C1 segment of cervical spinal cord (tissue), 14 donors: Measurements from ENCODE around the gene POMC.
"Not testable (repeated sequence)": the region's sequence is repeated elsewhere in the genome, so short reads cannot be mapped to it uniquely, and the experiment has no call there.

Source experiments
- DNase-seq, 14 donors: peaks; one replicate each; lab custom pipeline; 2025; lab: John Stamatoyannopoulos, UW

Gene POMC

DNA sequence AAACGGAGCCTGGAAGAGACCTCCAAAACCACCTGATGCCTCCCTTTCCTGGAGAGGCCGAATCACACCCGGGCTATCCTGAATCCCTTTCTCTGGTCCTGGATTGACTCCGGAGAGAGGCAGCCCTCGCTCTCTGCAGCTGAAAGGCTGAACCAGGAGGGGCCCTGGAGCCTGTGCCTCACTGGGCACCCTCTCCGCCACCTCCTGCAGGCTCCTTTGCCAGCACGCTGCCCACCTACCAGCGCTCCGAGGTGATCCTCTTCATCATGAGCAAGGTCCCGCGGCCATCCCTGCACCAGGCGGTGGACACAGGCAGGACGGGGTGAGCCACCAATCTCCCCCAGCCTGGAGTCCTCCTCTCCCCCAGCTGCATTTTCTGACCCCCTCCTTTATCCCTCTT, 35.7 kb downstream of the POMC start:
- no peak for DNase-seq

DNA sequence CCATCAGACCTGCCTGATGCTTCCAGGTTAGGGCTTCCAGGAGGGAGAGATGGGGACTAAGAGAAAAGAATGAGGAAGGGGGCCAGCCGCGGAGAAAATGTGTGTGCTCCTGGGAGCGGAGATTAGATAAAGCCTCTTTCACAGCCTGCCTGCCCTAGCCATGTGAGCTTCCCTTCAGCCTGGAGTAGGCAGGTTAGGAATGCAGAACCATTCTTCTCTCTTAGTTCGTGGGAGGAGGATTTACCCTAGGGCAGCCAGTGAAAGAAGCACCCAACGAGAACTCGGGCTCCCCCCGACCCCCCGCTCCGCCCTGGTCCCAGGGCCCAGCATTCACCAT, 36.1 kb downstream of the POMC start:
- DNase-seq, result no peak

- no peak for DNase-seq
These were observed 36.6 kb downstream of the POMC start for GRCh38 chr2:25131567-25132298.

GRCh38 chr2:25131253-25131566, 37.2 kb downstream of the POMC start:
- DNase-seq, result no peak

- DNase-seq, result no peak
These were observed 38.4 kb downstream of the POMC start for GRCh38 chr2:25129901-25130520.

DNA sequence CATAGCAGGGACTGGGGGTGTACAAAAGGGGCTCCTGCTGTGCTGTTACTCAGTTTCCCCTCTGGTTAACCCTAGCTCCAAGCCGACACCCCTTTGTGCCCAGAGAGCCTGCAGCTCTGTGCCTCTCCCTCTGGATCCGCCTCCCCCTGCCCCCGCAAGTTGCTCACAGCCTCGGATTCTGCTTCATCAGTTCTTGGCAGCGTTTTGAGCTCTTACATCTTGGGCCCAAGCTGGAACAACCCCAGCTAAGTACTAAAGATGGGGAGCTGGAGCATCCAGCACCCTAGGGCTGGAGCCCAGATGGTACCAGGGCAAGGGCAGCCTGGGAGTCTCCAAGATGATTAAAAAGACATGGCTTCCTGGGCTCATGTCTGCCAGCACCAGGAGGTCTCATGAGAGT, 40.7 kb downstream of the POMC start:
- no peak for DNase-seq

DNA sequence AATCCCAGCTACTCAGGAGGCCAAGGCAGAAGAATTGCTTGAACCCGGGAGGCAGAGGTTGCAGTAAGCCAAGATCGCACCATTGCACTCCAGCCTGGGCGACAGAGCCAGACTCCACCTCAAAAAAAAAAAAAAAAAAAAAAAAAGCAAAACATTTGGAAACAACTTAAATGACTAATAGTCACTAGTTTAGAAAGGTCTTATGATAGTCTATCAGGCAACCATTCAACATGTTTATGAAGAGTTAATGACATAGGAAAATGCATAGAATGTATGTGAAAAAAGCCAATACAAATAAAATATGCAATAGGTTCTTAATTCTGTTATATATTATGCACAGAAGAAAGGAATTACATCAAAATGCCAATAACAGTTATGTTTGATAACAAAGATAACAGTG, 41.3 kb downstream of the POMC start:
- DNase-seq, result not testable (repeated sequence)

DNA sequence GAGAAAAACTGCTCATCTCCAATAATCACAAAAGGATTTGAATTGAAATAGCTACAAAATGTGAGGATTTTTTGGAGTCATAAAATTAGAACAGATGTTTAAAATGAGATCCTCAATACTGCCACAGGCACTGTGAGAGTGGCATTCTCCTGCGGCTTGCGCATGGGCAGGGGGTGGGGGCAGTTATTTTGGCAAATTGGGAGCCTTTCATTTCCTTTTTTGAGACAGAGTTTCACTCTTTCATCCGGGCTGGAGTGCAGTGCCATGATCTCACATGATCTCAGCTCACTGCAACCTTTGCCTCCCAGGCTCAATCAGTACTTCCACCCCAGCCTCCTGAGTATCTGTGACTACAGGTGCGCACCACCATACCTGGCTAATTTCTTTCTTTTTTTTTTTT, 42.4 kb downstream of the POMC start:
- peak in 1 of 14 donors; percentile 15 for DNase-seq

DNA sequence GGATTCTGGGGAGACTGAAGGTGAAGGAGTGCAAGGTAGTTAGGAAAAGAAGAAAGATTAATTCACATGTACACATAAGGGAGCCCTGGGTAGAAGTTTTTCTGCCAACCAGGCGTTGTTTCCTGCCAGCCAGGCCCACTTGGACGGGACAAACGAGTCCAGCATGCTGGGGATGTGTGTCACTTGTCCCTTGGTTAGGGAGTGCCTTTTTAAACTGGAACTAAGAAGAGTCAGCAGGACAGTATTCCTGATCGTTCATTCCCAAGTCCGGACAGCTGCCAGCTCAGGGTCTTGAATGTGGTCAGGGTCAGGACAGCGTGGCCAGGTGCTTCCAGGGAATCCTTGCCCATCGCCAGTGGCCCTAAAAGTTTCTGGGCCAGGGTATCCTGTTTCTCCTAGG, 43.2 kb downstream of the POMC start:
- no peak for DNase-seq

- no peak for DNase-seq
These were observed 44.7 kb downstream of the POMC start for GRCh38 chr2:25123682-25124081.

DNA sequence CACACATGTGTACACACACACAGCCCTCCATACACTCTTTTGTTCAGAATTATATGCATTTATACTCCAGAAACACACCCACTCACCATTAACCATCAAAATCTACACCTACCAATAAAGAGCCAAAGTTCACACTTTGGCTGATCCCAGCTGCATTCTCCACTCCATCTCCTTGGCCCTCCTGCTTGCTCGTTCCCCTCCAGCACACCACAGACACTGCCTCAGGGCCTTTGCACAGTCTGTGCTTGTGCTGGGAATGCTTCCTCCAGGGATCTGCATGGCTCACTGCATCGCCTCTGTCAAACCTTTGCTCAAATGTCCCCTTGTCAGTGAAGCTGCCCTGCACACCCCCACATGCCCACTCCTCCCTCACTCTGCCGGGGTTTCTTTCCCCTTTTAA, 46.0 kb downstream of the POMC start:
- DNase-seq, result no peak

GRCh38 chr2:25119263-25119662, 49.1 kb downstream of the POMC start:
- no peak for DNase-seq

GRCh38 chr2:25116956-25117355, 51.4 kb downstream of the POMC start:
- no peak for DNase-seq

GRCh38 chr2:25115902-25116301, 52.5 kb downstream of the POMC start:
- no peak for DNase-seq

DNA sequence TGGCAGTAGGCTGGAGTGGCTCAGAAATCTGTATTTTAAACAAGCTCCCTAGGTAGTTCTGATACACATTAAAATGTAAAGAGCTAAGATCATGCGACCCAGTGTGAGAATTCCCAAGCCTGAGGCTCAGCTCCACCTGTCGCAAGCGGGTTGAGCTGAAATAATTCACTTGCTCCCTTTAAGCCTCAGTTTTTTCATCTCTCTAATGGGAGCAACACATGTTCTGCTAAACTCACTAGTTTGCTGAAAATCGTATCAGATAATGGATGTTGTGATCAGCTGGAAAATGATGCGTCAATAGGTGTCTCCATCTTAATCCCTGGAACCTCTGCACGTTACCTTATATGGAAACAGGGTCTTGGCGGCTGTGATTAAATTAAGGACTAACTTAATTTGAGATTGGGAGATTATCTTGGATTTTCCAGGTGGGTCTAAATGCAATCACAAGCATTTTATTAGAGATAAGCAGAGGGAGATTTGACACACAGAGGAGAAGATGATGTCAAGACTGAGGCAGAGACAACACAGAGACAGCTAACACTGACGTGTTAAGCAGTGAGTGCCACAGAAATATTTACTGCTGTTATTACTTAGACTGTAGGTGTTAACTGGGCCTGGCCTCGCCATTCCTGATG, 53.0 kb downstream of the POMC start:
- DNase-seq, result no peak

DNA sequence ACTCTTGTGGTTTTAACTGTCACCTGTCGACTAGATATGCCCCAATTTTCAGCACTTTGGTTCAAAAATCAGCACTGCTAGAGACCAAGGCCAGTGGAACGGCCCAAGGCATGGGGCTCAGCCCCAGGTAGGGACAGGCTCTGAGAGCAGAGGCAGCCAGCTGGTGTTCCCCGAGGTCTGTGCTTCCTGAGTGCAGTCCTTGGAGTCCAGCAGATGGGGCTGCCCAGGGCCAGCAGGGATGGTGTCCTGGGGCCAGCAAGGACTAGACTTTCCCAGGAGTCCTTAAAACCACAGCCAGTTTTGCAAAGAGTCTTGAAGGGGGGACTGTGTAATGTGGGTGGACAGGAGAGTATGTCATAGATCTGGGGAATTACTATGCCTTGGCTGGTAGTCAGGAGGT, 56.3 kb downstream of the POMC start:
- no peak for DNase-seq
